H1 (cell line): ENCODE results near the gene PTPRD.

Source experiments
- CTCF ChIP-seq, 3 experiments: IDR thresholded peaks; 1 replicate in 2 of 3; 2 replicates in 1 of 3; pipeline versions ENCODE4 v1.5.1 to v1.6.1; 2011; ENCODE audit warnings: low read length in 3 of 3, mild to moderate bottlenecking in 3 of 3, inconsistent platforms in 2 of 3, low read depth in 1 of 3, moderate library complexity in 1 of 3; ENCODE audit not compliant: insufficient read depth in 1 of 3; ENCODE audit errors: control extremely low read depth in 1 of 3
- HDAC6 ChIP-seq: IDR thresholded peaks from one replicate; pipeline ENCODE4 v1.7.1; 2012; ENCODE audit warnings: low read depth, mild to moderate bottlenecking, inconsistent platforms, low read length, moderate library complexity
- POLR2A ChIP-seq, 2 experiments: IDR thresholded peaks; 1 replicate in 1 of 2; 2 replicates in 1 of 2; pipeline ENCODE4 v1.6.1; 2011; ENCODE audit warnings: low read depth in 2 of 2, low read length in 2 of 2, mild to moderate bottlenecking in 2 of 2; ENCODE audit errors: control extremely low read depth in 1 of 2
- POLR2AphosphoS5 ChIP-seq: IDR thresholded peaks from 2 replicates; pipeline ENCODE4 v1.6.1; 2011; ENCODE audit warnings: low read depth, low read length
- RAD21 ChIP-seq, 2 experiments: IDR thresholded peaks in 1 of 2; conservative IDR thresholded peaks in 1 of 2; 2 replicates each; pipeline ENCODE4 v1.6.1; 2011; ENCODE audit warnings: low read depth in 2 of 2, low read length in 2 of 2, improper control_type of control experiment in 1 of 2, inconsistent platforms in 1 of 2, mild to moderate bottlenecking in 1 of 2, moderate library complexity in 1 of 2

GRCh38 chr9:9771314-9771713 is 841.5 kb downstream of the PTPRD start:
- no peak for TF ChIP-seq POLR2A (IDR thresholded peaks at IDR 0.05; ENCODE audit: control extremely low read depth in 1 of 2, low read depth in 2 of 2, low read length in 2 of 2)
- TF ChIP-seq HDAC6: no peak
- no peak for TF ChIP-seq CTCF (IDR thresholded peaks at IDR 0.05; ENCODE audit: control extremely low read depth in 1 of 3, insufficient read depth in 1 of 3, low read depth in 1 of 3, low read length in 3 of 3)
- TF ChIP-seq POLR2AphosphoS5: no peak
- no peak for TF ChIP-seq RAD21 (IDR thresholded peaks at IDR 0.05 in 1 of 2, conservative IDR thresholded peaks at IDR 0.05 in 1 of 2; ENCODE audit: low read depth in 2 of 2, low read length in 2 of 2)
